ENCODE measurements around the gene MCCC1.

The MCCC1 gene

GRCh38 chr3:182979674-182980191 is 119.6 kb downstream of the MCCC1 start:
- DNase-seq: peak; percentile 24

DNA sequence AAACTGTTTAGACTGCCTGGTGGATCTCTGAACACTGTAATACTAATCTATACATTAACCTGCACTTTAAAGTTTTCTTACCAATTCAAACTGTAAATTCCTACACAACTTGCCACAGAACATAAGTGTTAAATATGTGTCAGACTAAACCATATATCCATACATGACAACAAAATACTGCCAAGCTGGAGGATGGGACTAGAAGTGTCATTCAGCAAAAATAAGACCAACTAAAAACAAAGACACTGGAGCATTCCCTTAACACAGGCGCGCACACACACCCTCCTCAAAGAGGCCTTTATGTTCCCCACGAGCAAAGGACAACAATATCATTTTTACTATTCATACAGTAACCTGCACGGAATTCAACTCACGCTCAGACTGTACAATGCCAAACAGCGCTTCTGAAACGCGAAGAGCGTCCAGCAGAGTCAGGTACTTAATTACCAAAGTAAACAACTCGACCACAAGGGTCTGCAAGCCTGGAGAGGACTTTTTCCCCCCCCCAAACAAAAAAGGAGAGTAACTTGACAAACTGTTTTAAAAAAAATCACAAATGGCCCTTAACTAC is 120.1 kb downstream of the MCCC1 start:
- peak; percentile 2 for DNase-seq

DNA sequence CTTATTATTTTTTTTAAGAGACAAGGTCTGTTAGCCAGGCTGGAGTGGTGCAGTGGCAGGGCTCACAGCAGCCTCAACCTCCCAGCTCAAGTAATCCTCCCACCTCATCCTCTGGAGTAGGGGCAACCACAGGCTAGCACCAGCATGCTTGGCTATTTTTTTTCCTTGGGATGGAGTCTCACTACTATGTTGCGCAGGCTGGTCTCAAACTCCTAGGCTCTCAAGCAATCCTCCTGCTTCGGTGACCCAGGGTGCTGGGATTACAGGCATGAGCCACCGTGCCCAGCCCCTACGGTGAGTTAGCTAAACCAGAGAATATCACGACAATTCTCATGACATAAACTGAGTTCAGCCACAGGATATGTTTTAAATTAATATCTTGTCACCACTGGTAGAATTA is 120.9 kb downstream of the MCCC1 start:
- DNase-seq: no peak

GRCh38 chr3:182973047-182973446 is 126.2 kb downstream of the MCCC1 start:
- DNase-seq: no peak

GRCh38 chr3:182972387-182972786 is 126.9 kb downstream of the MCCC1 start:
- no peak for DNase-seq

- DNase-seq: no peak
Measured at GRCh38 chr3:182971637-182972036, 127.7 kb downstream of the MCCC1 start.

GRCh38 chr3:182970811-182971418 is 128.4 kb downstream of the MCCC1 start:
- no peak for DNase-seq

- DNase-seq: no peak
Measured at GRCh38 chr3:182969853-182970252, 129.4 kb downstream of the MCCC1 start.

- no peak for DNase-seq
Measured at GRCh38 chr3:182969277-182969676, 130.0 kb downstream of the MCCC1 start.

DNA sequence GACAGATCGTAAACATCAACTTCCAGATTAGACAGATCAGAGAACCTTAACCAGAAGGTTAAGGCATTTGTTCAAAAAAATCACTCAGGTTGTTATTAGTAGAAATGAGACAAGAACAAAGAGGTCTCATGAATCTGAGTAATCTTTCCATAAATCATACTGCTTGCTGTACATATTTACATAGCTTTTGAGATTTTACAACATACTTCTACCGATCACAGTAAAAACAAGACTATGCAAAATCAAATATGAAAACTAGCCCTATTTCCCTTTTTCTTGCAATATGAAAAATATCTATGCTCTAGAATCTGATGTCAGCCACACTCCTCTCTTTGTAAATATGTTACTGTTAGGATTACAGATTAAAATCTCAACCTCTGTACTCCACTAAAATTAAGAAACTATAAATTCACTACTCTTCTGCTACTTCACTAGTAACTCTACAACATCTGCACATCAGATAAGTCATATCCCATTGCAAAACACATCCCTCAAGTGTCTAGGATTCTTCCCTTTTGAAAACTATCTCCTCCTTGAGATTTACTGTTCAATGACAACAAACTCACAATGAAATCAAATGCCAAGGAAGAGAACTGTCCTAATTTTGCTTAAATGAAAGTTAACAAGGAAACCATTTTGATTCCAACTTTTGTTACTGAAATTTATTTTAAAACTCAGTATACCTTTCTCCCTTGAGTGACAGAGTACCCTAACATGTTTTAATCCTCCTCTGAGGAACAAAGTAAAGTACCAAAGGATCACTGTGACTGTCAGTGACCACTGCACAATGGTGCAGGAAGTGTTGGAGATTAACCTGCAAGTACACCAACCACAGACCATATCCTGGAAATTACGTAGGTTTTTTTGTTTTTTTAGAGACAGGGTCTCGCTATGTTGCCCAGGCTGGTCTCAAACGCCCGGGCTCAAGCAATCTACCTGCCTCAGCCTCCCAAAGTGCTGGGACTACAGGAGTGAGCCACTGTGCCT is 131.8 kb downstream of the MCCC1 start:
- DNase-seq: peak; percentile 42

GRCh38 chr3:182965861-182966366 is 133.4 kb downstream of the MCCC1 start:
- DNase-seq: no peak

Data from CD4-positive, alpha-beta T cell treated with Interleukin-21 for 1 hour (primary cell).